Ishikawa (cell line): ENCODE results near the gene STOML2.

Experiments
- CEBPB ChIP-seq: IDR thresholded peaks from 2 replicates; pipeline ENCODE4 v1.6.1; 2012
- CREB1 ChIP-seq: IDR thresholded peaks from 2 replicates; pipeline ENCODE4 v1.6.1; 2012; ENCODE audit warnings: low read depth
- EGR1 ChIP-seq: IDR thresholded peaks from 2 replicates; pipeline ENCODE4 v1.6.1; 2012
- EP300 ChIP-seq: IDR thresholded peaks from 2 replicates; pipeline ENCODE4 v1.6.1; 2012; ENCODE audit warnings: borderline replicate concordance
- FOXM1 ChIP-seq: IDR thresholded peaks from 2 replicates; pipeline ENCODE4 v1.6.1; 2012; ENCODE audit warnings: low read depth, borderline replicate concordance
- NFIC ChIP-seq: IDR thresholded peaks from 2 replicates; pipeline ENCODE4 v1.6.1; 2012
- RAD21 ChIP-seq: IDR thresholded peaks from 2 replicates; pipeline ENCODE4 v1.6.1; 2012; ENCODE audit warnings: low read depth
- REST ChIP-seq: IDR thresholded peaks from 2 replicates; pipeline ENCODE4 v1.6.1; 2012; ENCODE audit warnings: low read depth, mild to moderate bottlenecking
- TAF1 ChIP-seq: IDR thresholded peaks from 2 replicates; pipeline ENCODE4 v1.6.1; 2012; ENCODE audit warnings: low read depth, mild to moderate bottlenecking
- TCF12 ChIP-seq: IDR thresholded peaks from 2 replicates; pipeline ENCODE4 v1.6.1; 2012; ENCODE audit warnings: low read depth
- TEAD4 ChIP-seq: IDR thresholded peaks from 2 replicates; pipeline ENCODE4 v1.6.1; 2012
- USF1 ChIP-seq: IDR thresholded peaks from 2 replicates; pipeline ENCODE4 v1.6.1; 2012
- YY1 ChIP-seq: IDR thresholded peaks from 2 replicates; pipeline ENCODE4 v1.6.1; 2012; ENCODE audit warnings: low read depth
- ZBTB7A ChIP-seq: IDR thresholded peaks from 2 replicates; pipeline ENCODE4 v1.6.1; 2012; ENCODE audit warnings: low read depth
- TF ChIP-seq, protein P1 (sequence below): IDR thresholded peaks from 2 replicates; pipeline ENCODE4 v1.6.1; 2012

STOML2 gene

DNA sequence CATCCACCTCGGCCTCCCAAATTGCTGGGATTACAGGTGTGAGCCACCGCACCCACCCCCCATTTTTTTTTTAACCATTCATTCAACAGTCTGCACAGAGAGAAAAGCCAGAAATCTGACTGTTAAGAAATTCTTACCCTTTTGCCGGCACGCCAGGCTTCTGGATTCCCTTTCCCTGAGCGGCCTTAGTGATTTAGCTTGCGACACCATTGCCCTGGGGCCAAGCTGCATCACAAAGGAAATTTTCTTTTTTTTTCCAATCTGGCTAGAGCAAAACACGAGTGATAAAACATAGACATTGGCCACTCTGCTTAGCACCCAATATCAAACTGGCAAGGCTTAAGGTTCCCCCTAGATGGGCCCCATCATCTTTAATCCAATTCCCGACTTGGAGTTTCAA lies 33.9 kb upstream of the STOML2 start:
- no peak for TF ChIP-seq TEAD4
- TF ChIP-seq, protein P1, sequence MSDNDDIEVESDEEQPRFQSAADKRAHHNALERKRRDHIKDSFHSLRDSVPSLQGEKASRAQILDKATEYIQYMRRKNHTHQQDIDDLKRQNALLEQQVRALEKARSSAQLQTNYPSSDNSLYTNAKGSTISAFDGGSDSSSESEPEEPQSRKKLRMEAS: no peak
- no peak for TF ChIP-seq ZBTB7A
- no peak for TF ChIP-seq FOXM1
- no peak for TF ChIP-seq REST
- no peak for TF ChIP-seq NFIC
- TF ChIP-seq EP300: no peak
- TF ChIP-seq CREB1: no peak

DNA sequence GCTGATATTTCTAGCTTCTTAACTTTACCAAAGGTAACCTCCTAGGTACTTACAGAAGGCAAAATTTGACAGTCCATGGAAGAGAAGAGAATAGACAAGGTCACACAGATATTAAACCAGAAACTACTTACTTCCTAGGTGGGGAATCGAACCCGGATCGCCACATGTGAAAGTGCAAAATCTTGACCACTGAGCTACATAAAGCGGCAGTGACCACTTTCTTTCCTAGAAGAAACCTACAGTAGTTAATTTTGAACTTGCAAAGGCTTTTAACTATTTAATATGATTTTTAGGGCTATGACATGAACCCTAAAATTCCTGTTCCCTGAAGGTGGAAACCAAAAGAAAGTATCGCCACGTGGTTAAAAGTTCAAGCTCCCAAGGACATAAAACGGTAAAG lies 33.1 kb upstream of the STOML2 start:
- TF ChIP-seq NFIC: no peak
- no peak for TF ChIP-seq REST
- TF ChIP-seq CEBPB: no peak
- TF ChIP-seq TAF1: no peak
- no peak for TF ChIP-seq TCF12
- no peak for TF ChIP-seq FOXM1
- no peak for TF ChIP-seq YY1
- no peak for TF ChIP-seq EP300
- TF ChIP-seq TEAD4: no peak
- TF ChIP-seq ZBTB7A: no peak
- TF ChIP-seq RAD21: no peak
- TF ChIP-seq EGR1: no peak
- TF ChIP-seq USF1: no peak
- TF ChIP-seq, protein P1: no peak
- no peak for TF ChIP-seq CREB1

DNA sequence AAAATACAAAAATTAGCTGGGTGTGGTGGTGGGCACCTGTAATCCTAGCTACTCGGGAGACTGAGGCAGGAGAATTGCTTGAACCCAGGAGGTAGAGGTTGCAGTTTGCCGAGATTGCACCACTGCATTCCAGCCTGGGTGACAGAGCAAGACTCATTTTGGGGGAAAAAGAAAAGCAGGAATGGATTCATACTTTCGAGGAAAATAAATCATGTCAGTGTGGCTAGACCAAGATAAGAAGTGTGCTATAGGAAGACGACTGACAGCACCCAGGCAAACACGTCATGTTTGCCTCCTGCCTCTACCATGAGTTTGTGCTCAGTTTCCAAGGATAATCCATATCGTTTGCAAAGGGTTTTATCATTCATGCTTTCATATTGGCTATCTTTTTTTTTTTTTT lies 32.0 kb upstream of the STOML2 start:
- TF ChIP-seq EP300 (no peak), RAD21 (no peak), ZBTB7A (no peak), CREB1 (no peak), TCF12 (no peak), YY1 (no peak), NFIC (no peak), CEBPB (no peak), FOXM1 (no peak), TAF1 (no peak), USF1 (no peak), EGR1 (no peak)
- TF ChIP-seq, protein P1: no peak

DNA sequence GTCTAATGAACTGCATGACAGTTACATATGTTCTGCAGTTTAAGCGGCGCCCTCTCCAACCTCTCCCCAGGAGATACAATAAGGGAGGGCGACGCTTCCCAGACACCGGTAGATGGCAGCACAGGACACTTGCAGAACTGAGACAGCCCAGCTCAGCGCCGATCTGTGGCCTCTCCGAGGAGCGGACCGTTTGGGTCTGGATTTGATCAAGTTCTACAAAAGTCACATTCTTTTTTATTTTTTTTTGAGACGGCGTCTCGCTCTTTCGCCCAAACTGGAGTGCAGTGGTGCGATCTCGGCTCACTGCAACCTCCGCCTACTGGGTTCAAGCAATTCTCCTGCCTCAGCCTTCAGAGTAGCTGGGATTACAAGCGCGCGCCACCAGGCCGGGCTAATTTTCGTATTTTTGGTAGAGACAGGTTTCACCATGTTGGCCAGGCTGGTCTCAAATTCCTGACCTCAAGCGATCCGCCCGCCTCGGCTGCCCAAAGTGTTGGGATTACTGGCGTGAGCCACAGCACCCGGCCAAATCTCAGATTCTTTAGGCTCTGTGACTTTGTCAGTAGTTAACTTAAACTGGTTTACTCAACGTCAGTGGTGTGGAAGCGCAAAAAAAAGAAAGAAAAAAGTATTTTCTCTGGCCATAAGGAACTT lies 14.1 kb upstream of the STOML2 start:
- TF ChIP-seq RAD21: peak; percentile 96
- no peak for TF ChIP-seq NFIC

GRCh38 chr9:35116539-35116897 lies 13.6 kb upstream of the STOML2 start:
- no peak for TF ChIP-seq NFIC

DNA sequence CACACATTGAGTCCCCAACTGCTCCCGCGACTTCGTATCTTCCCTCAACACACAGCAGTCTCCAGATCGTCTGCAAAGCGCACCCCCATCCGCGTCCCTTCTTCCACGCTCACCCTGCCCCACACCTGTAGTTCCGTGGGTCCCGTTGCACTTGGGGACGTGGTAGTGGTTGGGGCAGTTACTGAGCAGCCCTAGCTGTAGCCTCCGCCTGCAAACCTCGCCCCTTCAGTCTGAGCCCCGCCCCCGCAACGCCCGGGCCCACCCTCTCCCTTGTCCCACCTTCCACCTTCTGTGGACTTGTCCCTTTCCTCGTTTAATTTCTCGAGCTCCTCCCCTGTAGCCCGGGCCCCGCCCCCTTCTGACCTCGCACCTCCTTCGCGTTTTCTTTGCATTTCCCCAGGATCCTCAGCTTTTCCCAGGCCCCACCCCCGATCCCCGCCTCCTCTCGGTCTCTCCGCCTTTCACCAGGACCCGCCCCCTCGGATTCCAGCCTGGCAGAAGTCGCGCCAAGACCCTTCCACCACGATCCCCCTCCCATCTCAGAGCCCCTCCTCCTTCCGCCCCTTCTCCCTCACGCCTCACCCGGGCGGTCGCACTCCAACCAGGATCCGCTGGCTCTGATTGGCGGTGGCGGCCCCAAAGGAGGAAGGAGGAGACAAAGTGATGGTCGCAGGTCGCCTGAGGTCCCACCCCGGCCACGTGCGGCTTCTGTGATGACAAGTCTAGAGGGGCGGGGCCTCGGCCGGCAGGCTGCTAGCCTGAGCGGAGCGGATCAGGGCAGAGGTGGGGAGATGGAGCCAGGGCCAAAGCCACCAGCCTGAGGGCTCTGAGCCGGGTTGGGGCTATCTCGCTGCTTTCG lies 13.0 kb upstream of the STOML2 start, which contains the start of gene ATOSB:
Gene ATOSB, minus strand, starts transcription at position 183 of the 859 bp plus-strand sequence. CDS start 7,588 bp downstream, outside the sequence.
- TF ChIP-seq USF1 (peak; percentile 86), EGR1 (peak; percentile 67), YY1 (no peak), ZBTB7A (0 out of 2 replicates have a peak, but pooled peaks have one; percentile 7), RAD21 (no peak)
- TF ChIP-seq, protein P1: peak; percentile 92
